ENCODE measurements around the gene NDFIP2.

DNA sequence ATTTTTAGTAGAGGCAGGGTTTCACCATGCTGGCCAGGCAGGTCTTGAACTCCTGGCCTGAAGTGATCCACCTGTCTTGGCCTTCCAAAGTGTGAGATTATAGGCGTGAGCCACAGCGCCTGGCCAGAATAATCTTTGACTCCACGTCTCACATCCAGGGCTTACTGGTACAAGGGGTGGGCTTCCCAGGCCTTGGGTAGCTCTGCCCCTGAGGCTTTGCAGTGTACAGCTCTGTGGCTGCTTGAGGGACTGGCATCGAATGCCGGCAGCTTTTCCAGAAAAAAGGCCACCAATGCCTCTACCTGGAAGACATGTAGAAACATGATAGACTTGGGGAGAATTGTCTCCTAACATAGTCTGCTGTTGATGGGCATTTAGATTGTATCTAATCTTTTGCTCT lies 57.8 kb downstream of the NDFIP2 start:
- no peak for TF ChIP-seq POLR2AphosphoS5 (IDR thresholded peaks at IDR 0.05; ENCODE audit: low read depth, low read length)
- TF ChIP-seq, protein P1, sequence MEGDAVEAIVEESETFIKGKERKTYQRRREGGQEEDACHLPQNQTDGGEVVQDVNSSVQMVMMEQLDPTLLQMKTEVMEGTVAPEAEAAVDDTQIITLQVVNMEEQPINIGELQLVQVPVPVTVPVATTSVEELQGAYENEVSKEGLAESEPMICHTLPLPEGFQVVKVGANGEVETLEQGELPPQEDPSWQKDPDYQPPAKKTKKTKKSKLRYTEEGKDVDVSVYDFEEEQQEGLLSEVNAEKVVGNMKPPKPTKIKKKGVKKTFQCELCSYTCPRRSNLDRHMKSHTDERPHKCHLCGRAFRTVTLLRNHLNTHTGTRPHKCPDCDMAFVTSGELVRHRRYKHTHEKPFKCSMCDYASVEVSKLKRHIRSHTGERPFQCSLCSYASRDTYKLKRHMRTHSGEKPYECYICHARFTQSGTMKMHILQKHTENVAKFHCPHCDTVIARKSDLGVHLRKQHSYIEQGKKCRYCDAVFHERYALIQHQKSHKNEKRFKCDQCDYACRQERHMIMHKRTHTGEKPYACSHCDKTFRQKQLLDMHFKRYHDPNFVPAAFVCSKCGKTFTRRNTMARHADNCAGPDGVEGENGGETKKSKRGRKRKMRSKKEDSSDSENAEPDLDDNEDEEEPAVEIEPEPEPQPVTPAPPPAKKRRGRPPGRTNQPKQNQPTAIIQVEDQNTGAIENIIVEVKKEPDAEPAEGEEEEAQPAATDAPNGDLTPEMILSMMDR (IDR thresholded peaks at IDR 0.05): no peak
- TF ChIP-seq, protein P2, sequence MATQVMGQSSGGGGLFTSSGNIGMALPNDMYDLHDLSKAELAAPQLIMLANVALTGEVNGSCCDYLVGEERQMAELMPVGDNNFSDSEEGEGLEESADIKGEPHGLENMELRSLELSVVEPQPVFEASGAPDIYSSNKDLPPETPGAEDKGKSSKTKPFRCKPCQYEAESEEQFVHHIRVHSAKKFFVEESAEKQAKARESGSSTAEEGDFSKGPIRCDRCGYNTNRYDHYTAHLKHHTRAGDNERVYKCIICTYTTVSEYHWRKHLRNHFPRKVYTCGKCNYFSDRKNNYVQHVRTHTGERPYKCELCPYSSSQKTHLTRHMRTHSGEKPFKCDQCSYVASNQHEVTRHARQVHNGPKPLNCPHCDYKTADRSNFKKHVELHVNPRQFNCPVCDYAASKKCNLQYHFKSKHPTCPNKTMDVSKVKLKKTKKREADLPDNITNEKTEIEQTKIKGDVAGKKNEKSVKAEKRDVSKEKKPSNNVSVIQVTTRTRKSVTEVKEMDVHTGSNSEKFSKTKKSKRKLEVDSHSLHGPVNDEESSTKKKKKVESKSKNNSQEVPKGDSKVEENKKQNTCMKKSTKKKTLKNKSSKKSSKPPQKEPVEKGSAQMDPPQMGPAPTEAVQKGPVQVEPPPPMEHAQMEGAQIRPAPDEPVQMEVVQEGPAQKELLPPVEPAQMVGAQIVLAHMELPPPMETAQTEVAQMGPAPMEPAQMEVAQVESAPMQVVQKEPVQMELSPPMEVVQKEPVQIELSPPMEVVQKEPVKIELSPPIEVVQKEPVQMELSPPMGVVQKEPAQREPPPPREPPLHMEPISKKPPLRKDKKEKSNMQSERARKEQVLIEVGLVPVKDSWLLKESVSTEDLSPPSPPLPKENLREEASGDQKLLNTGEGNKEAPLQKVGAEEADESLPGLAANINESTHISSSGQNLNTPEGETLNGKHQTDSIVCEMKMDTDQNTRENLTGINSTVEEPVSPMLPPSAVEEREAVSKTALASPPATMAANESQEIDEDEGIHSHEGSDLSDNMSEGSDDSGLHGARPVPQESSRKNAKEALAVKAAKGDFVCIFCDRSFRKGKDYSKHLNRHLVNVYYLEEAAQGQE (IDR thresholded peaks at IDR 0.05; ENCODE audit: insufficient read depth in 1 of 2, low read depth in 2 of 2, low read length in 1 of 2): no peak

Measured in Panc1 (cell line).